IMR-90 (cell line): ENCODE results near the gene BCAS3. TPM values are rescaled to one million over a fixed set of nuclear protein-coding genes. Genes with fewer than 3 reads are reported as not detected.

Source experiments
- ATAC-seq: fragments of 200-7000 bp; cut with Tn5 transposase; 2 replicates; pipeline ENCODE4 v1.9.1; 2020; ENCODE audit warnings: low read depth, mild to moderate bottlenecking, moderate library complexity
- BruUV-seq: library from RNA; stranded (reverse); fragments of 400-500 nt; replicated peaks from 2 replicates; lab custom pipeline; 2021; lab: Mats Ljungman, UMichigan
- CTCF ChIA-PET: fragments of 300-600 bp; formaldehyde crosslinking; extraction: SDS; loops from one replicate; lab custom pipeline; 2021; ENCODE audit warnings: antibody characterized with exemption; lab: Yijun Ruan, JAX
- POLR2A ChIA-PET: fragments of 300-600 bp; sonication (Branson Sonifier 250); formaldehyde crosslinking; loops from one replicate; lab custom pipeline; 2022; ENCODE audit warnings: antibody characterized with exemption; ENCODE audit not compliant: unreplicated experiment; lab: Charles Lee
- DNase-seq: peaks from one replicate; pipeline ENCODE4 v3.0.0; 2013
- H2AFZ ChIP-seq: replicated peaks from 2 replicates; pipeline ENCODE3; 2013; ENCODE audit warnings: low read length, mild to moderate bottlenecking; ENCODE audit not compliant: poor library complexity
- H2AK5ac ChIP-seq: 2 replicates; pipeline ENCODE4 v1.6.1; 2013; ENCODE audit warnings: low read depth, low read length, inconsistent platforms
- H2AK9ac ChIP-seq: replicated peaks from 2 replicates; pipeline ENCODE3; 2013; ENCODE audit warnings: mild to moderate bottlenecking, low read depth, low read length, moderate library complexity; ENCODE audit not compliant: poor library complexity
- H2BK120ac ChIP-seq: 2 replicates; pipeline ENCODE4 v1.6.1; 2013; ENCODE audit warnings: low read depth, low read length, inconsistent platforms
- H2BK15ac ChIP-seq: 3 replicates; pipeline ENCODE4 v1.6.1; 2013; ENCODE audit warnings: low read depth, low read length, inconsistent platforms
- H2BK20ac ChIP-seq: 2 replicates; pipeline ENCODE4 v1.6.1; 2013; ENCODE audit warnings: low read depth, mild to moderate bottlenecking, inconsistent platforms, low read length, moderate library complexity
- H2BK5ac ChIP-seq: 2 replicates; pipeline ENCODE4 v1.6.1; 2013; ENCODE audit warnings: mild to moderate bottlenecking, low read depth, low read length, inconsistent platforms; ENCODE audit not compliant: poor library complexity, severe bottlenecking
- H3K14ac ChIP-seq: replicated peaks from 2 replicates; pipeline ENCODE4 v1.6.1; 2013; ENCODE audit warnings: low read depth, low read length, inconsistent platforms
- H3K18ac ChIP-seq: 2 replicates; pipeline ENCODE4 v1.6.1; 2013; ENCODE audit warnings: low read depth, low read length, control low read depth
- H3K23ac ChIP-seq: 2 replicates; pipeline ENCODE4 v1.6.1; 2013; ENCODE audit warnings: low read depth, low read length, inconsistent platforms
- H3K27ac ChIP-seq: 2 replicates; pipeline ENCODE4 v1.5.1; 2013; ENCODE audit warnings: mild to moderate bottlenecking, control low read depth, low read length; ENCODE audit not compliant: insufficient read depth
- H3K27me3 ChIP-seq: 2 replicates; pipeline ENCODE4 v1.6.1; 2013; ENCODE audit warnings: low read length; ENCODE audit not compliant: control insufficient read depth, insufficient read depth
- H3K36me3 ChIP-seq: 2 replicates; pipeline ENCODE4 v1.6.1; 2013; ENCODE audit warnings: low read length, mixed read lengths; ENCODE audit not compliant: control insufficient read depth, insufficient read depth
- H3K4ac ChIP-seq: 2 replicates; pipeline ENCODE4 v1.6.1; 2013; ENCODE audit warnings: low read depth, low read length, inconsistent platforms
- H3K4me1 ChIP-seq: 2 replicates; pipeline ENCODE4 v1.6.1; 2013; ENCODE audit warnings: low read length, mixed read lengths; ENCODE audit not compliant: control insufficient read depth, insufficient read depth
- H3K4me2 ChIP-seq: 2 replicates; pipeline ENCODE4 v1.6.1; 2013; ENCODE audit warnings: low read depth, mild to moderate bottlenecking, control low read depth, low read length, moderate library complexity
- H3K4me3 ChIP-seq: 2 replicates; pipeline ENCODE4 v1.5.1; 2013; ENCODE audit warnings: low read depth, mild to moderate bottlenecking, control low read depth, low read length, moderate library complexity; ENCODE audit not compliant: insufficient read depth
- H3K56ac ChIP-seq: 2 replicates; pipeline ENCODE4 v1.6.1; 2013; ENCODE audit warnings: low read length, inconsistent platforms; ENCODE audit not compliant: insufficient read depth; ENCODE audit errors: extremely low read depth
- H3K79me1 ChIP-seq, 2 experiments: 2 replicates each; pipeline ENCODE4 v1.6.1; 2013; ENCODE audit warnings: low read length in 2 of 2, inconsistent platforms in 1 of 2, low read depth in 1 of 2
- H3K9ac ChIP-seq: 2 replicates; pipeline ENCODE4 v1.6.1; 2013; ENCODE audit warnings: low read depth, low read length, control low read depth
- H3K9me1 ChIP-seq: 2 replicates; pipeline ENCODE4 v1.6.1; 2013; ENCODE audit warnings: low read length, inconsistent platforms; ENCODE audit not compliant: insufficient read depth
- H3K9me3 ChIP-seq: 2 replicates; pipeline ENCODE4 v1.6.1; 2013; ENCODE audit warnings: low read length; ENCODE audit not compliant: control insufficient read depth, insufficient read depth
- H4K20me1 ChIP-seq: 2 replicates; pipeline ENCODE4 v1.6.1; 2013; ENCODE audit warnings: low read length, inconsistent platforms; ENCODE audit not compliant: insufficient read depth
- H4K5ac ChIP-seq: 2 replicates; pipeline ENCODE4 v1.6.1; 2013; ENCODE audit warnings: mild to moderate bottlenecking, low read depth, low read length, control low read depth
- H4K8ac ChIP-seq, 2 experiments: 2 replicates each; pipeline ENCODE4 v1.6.1; 2013; ENCODE audit warnings: low read depth in 2 of 2, low read length in 2 of 2, control low read depth in 1 of 2, inconsistent platforms in 1 of 2
- H4K91ac ChIP-seq: 2 replicates; pipeline ENCODE4 v1.6.1; 2013; ENCODE audit warnings: low read depth, low read length, inconsistent platforms; ENCODE audit not compliant: insufficient read depth
- MXI1 ChIP-seq: IDR thresholded peaks from 2 replicates; pipeline ENCODE4 v1.6.1; 2012; ENCODE audit warnings: low read depth, mild to moderate bottlenecking, low read length, moderate library complexity, borderline replicate concordance
- NFE2L2 ChIP-seq: fragments of 150-350 bp; IDR thresholded peaks from 2 replicates; pipeline ENCODE4 v1.6.1; 2016; ENCODE audit warnings: low read depth, mild to moderate bottlenecking, low read length
- WGBS, 2 experiments: methylation state at CpG; one replicate each; pipeline versions ENCODE4 v1.1.5 to v1.1.7; 2013; ENCODE audit warnings: missing lambda C conversion rate in 2 of 2; ENCODE audit not compliant: insufficient read length in 1 of 2; ENCODE audit errors: extremely low coverage in 2 of 2; 5-methylcytosine and 5-hydroxymethylcytosine counted together
- dilution Hi-C: fragments of 300-500 bp; cut with HindIII; formaldehyde crosslinking; loops from one replicate; pipeline ENCODE4 v1.14.3; 2018; ENCODE audit warnings: low sequenced_read_pairs; ENCODE audit not compliant: unreplicated experiment
- in situ Hi-C: fragments of 300-500 bp; cut with MboI; formaldehyde crosslinking; loops from 3 replicates; pipeline ENCODE4 v1.14.3; 2019; ENCODE audit warnings: low sequenced_read_pairs, inconsistent platforms, mixed read lengths
- intact Hi-C: fragments of 100-400 bp; cut with micrococcal nuclease; formaldehyde crosslinking; loops from 2 replicates; pipeline ENCODE4 v1.10.0; 2022
- polyA plus RNA-seq, 3 experiments: library from polyadenylated mRNA; depleted of rRNA; stranded (reverse); fragments of >200 nt; gene quantifications; 2 replicates each; pipeline ENCODE4 v1.2.3, GENCODE V29; 2012; ENCODE audit warnings: low replicate concordance in 1 of 3
- total RNA-seq: library from RNA; depleted of rRNA; stranded (reverse); fragments of >200 nt; gene quantifications from 2 replicates; pipeline ENCODE4 v1.2.3, GENCODE V29; 2012

Gene BCAS3
- total and polyA plus RNA-seq, 2 of the 4 experiments (the other 2 are of a cell fraction): 6.3 to 27.1 TPM

GRCh38 chr17:61063528-61063927 lies 385.9 kb downstream of the BCAS3 start:
- ATAC-seq (no peak), DNase-seq (no peak)
- Histone ChIP-seq H3K14ac (no peak overlapping the region), H3K27me3 (no peaks in the 10 kb centered on the region), H3K36me3 (no peaks in the 10 kb centered on the region), H3K56ac (no peak overlapping the region), H3K9me3 (no peaks in the 10 kb centered on the region), H3K27ac (no peak overlapping the region), H3K79me1 (no peaks in the 10 kb centered on the region), H2BK20ac (no peak overlapping the region), H4K91ac (no peak overlapping the region), H2AK9ac (no peak overlapping the region), H3K4me2 (no peak overlapping the region), H3K4me3 (no peak overlapping the region), H2AK5ac (no peak overlapping the region), H3K4ac (no peak overlapping the region), H4K20me1 (no peaks in the 10 kb centered on the region), H4K5ac (no peak overlapping the region), H2AFZ (no peak overlapping the region), H4K8ac (no peak overlapping the region), H3K18ac (no peak overlapping the region), H2BK120ac (no peak overlapping the region), H2BK15ac (no peak overlapping the region), H3K9me1 (no peaks in the 10 kb centered on the region), H2BK5ac (no peak overlapping the region), H3K4me1 (no peaks in the 10 kb centered on the region; the same call in 1 of the 2 replicates), H3K23ac (no peak overlapping the region), H3K9ac (no peak overlapping the region)
- CTCF ChIA-PET: no interaction called here
- BruUV-seq: no TSS peak
- POLR2A ChIA-PET: no interaction called here
- no peak for TF ChIP-seq MXI1
- no peak for TF ChIP-seq NFE2L2
- intact Hi-C loops: no loop called here
- dilution Hi-C loops: no loop called here
- WGBS, 2 experiments: 100% methylated on average over 1 of the region's 2 CpGs; no CpG with 5 or more reads in 1 of the 2 experiments
- in situ Hi-C loops: no loop called here
